Stimulated activated CD4-positive, alpha-beta T cell treated with anti-CD3 and anti-CD28 coated beads, Interleukin-4, amount 100 ng/mL, for 24 hours (primary cell): ENCODE data around the gene ANXA2R.

Experiments
- DNase-seq: peaks from one replicate; pipeline ENCODE4 v3.0.0-alpha.2; 2020

Gene ANXA2R

DNA sequence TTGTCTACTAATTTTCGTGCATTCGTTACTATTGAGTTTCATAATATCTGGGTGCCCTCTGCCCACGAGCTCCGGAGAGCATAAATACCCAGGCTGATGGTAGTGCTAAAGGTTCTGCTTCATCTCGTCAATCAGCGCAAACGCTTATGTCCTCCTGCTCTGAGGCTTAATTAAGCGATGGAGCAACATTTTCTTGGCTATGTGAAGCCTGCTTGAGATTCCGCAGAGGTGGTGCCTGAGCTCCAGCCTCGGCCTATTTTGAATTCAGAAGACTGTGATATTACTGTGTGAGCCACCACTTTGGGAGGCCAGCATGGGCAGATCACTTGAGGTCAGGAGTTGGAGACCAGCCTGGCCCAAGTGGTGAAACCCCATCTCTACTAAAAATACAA is 44.8 kb downstream of the ANXA2R start:
- no peak for DNase-seq

DNA sequence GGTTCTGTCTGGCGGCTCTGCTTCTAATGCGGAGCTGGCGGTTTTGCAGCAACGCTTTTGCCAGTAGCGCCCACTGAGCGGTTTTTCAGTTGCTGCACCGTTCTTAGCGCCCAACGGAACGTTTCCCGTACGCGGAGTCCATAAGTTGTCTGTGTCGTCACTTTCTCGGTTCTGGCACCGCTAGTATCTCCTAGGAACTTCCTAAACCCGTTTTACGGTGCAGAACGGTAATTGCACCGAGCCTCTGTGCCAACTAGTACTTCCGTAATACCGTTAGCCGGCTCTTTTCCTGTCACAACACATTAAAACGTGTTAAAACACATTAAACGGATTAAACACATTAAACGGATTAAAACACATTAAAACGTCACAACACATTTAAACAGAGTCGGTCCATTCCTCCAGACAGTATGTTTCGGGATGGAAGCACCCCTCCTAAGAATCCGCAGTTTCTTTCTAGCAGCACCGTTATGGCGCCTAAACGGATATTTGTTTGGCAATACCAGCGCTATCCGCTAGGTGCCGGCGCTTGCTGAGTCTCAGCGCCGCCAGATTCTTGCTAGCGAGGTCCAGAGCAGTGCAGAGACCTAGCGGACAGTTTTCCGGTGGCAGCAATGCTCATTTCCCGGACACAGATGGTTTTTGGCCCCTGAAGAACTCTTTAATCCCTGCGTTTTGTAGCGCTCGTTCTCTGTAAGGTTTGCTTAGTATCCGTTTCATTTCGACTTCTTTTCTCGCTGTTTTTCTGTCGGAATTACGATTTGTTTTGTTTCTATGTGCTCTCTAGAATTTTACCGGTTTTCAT is 45.4 kb downstream of the ANXA2R start:
- DNase-seq, result peak; percentile 91

DNA sequence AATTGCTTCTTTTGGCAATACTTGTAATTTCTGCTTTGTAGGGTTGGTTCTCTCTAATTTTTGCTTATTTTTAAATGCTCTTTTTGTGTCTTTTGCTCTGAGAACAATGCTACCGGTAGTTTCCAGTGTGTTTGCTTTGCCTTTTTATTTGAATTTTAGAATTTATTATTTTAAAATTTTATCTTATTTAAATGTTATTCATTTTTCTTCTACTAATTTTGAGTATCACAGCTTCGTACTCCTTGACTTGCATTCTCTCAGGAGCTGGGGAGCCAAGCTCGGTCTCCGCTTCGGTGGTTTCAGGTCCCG is 45.9 kb downstream of the ANXA2R start:
- DNase-seq, result no peak

DNA sequence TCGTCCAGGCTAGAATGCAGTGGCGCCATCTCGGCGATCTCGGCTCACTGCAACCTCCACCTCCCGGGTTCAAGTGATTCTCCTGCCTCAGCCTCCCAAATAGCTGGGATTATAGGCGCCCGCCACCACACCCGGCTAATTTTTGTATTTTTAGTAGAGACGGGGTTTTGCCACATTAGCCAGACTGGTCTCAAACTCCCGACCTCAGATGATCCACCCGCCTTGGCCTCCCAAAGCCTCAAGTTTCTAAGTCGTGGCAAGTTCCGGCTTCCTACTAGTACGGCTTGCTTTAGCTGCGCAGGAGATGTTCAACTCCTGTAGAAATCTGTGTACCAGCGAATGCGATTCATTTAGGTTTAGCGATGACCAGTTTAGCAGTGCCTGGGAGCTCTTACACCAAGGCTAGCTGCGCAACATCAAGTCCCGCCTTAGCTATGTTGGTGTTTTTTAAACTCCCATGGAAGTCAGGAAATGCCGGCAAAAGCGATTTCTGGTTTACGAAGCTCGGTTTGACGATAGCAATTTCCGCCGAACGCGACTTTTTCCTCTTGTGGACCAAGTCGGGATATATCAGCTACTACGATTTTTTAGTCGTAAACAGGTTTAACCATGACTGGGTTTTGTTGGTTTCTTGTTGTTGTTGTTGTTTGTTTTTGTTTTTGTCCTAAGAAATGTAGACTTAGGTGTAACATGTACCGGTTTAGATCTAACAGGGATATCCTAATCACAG is 46.4 kb downstream of the ANXA2R start:
- peak; percentile 58 for DNase-seq

DNA sequence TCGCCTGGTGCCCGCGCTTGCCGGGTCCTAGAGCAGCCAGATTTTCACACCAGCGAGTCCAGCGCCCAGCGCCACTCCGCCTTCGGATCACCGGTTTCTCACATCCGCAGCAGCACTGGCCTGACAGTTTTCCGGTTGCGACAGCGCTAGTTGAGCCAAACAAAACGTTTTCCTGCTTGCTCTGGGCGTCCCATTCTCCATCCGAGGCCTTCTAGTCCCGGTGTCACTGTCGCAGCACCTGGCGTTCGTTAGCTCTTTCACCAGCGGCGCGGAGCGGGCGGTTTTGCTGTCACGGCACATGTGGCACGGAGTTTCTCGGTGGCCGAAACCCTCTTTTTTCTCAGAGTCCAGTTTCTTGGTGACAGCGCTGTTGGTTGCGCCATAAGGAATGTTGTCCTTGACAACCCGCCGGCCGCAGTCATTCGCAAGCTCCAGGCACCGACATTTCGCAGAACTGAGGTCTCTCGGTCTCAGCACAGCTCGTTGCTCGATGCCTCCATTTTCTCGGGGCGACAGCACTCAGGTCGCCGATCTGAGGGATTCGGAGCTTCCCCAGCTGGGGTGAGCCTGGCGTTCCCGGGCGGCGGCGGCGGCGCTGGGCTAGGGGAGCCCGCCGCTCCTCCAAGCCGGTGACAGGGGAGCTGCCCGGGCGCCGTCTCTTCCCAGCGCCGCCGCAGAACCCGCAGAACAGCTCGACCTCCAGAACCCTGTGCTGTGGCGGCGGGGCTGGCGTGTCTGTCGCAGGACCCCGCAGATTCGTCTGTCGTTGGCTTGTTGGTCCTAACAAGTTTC is 47.8 kb downstream of the ANXA2R start:
- DNase-seq, result peak; percentile 69

DNA sequence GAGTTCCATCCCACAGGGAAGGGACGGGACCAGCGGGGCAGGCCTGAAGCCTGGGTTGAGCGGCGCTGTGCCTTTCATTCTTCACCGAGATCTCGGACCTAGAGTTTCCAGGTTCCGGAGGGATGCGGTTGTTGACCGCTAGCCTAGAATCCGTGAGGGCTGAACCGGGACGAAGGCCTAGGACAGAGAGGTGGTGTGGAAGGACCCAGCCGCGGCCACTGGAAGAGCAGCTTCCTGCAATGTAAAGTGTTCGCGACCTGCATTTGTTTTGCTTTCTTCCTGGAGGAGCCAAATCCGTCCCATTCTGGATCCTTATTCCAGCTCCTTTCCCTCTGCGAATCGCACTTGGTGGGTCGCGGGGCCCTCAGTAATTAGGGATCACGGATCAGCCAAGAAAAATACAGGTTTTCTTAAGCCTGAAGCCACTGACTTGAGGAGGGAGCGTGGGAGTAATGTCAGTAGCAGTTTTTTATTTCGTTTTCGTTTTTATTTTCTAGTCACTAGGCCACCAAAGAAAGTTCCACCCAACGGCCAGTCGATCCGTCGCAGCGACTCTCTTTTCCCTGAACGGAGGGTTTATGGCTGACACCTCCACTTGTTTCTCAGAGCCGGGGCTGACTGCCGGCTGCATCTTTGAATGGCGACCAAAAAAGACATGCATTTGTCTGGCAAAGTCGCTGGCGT is 48.6 kb downstream of the ANXA2R start:
- DNase-seq, result no peak

DNA sequence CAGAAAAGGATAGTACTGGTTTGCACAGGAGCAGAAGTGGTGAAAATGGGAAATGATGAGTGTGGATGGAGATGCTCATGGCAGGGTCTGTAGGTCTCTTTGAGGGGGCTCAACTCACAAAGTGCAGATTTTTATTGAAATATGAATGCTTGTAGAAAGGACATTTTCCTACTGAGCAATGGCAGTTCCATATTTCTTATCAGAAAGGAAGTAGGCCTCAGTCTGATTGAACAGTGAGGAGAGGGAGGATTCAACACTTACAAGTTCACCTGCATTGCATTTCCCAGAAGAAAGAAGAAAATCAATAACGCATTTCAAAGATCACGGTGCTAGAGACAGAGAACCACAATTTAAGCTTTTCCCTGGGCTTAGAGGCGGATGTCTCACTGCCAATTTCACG is 49.2 kb downstream of the ANXA2R start:
- DNase-seq, result no peak
